Measurements from ENCODE around the gene TRIAP1.
"Not testable (repeated sequence)": the region's sequence is repeated elsewhere in the genome, so short reads cannot be mapped to it uniquely, and the experiment has no call there.

TRIAP1 gene

GRCh38 chr12:120445911-120446843 lies at the start of gene TRIAP1, which contains the start of gene GATC:
TRIAP1 (minus strand) TSS chr12:120446384; CDS start chr12:120446372, 12 bp downstream.
GATC (plus strand) TSS chr12:120446444; CDS start chr12:120446481, 37 bp downstream.
- DNase-seq: peak; percentile 86

- DNase-seq: no peak
These were observed 49.1 kb upstream of the TRIAP1 start for GRCh38 chr12:120495186-120495730.

DNA sequence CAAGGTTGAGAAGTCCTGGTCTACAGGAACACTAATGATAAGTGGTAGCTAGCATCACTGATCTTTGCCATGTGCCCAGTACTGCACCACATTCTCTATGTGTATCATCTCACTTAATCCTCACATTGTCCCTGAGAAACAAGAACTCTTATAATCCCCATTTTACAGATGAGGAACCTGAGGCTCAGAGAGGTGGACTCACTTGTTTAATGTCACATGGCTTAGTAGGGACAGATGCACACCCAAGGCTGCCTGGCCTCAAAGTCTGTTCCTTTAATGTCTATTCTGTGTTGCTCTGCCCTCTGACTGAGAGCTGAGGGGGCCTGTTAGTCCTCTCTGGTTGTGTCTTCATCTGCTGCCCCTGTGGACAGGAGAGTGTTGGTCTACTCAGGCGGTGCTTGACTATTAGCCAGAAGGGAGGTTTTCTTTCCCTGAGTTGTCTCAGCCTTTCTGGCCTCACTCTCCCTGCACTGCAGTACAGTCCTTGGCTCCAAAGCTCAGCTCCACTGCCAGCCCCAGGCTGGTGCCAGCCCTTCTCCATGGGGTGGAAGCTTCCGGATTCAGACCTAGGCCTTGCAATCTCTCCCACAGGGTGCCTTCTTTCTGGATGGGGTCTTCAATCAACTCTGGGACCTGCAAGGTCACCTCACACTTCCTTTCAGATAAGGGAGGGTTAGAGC lies 44.8 kb upstream of the TRIAP1 start:
- DNase-seq: no peak

GRCh38 chr12:120490325-120490724 lies 44.1 kb upstream of the TRIAP1 start:
- DNase-seq: no peak

GRCh38 chr12:120489018-120489417 lies 42.8 kb upstream of the TRIAP1 start:
- DNase-seq: no peak

DNA sequence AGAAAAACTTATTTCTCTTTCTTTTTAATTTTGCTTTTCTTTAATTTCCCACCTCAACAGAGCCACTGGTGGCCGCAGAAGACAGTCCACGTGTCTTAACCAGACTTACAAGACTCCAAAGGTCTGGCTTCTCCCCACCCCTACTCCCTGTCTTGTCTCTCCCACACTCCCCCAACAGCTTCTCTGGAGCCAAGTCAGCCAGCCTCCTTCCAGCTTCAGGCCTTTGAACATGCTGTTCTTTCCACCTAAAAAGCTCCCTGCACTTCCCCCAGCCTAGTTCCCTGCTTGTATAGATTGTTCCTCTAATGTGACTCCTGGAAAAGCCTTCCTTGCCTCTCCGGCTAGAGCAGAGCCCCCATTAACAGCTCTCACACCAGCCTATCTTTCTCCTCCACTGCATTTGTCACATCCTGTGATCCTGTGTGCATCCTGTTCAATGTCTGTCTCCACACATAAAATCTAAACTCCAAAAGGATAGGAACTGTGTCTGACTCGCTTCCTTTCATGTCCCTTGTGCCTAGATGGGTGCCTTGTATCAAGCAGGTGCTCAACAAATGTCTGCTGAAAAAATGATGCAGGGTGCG lies 42.0 kb upstream of the TRIAP1 start:
- no peak for DNase-seq

- DNase-seq: not testable (repeated sequence)
These were observed 41.4 kb upstream of the TRIAP1 start for GRCh38 chr12:120487552-120487951.

GRCh38 chr12:120485961-120486881 lies 40.0 kb upstream of the TRIAP1 start:
- DNase-seq: no peak

DNA sequence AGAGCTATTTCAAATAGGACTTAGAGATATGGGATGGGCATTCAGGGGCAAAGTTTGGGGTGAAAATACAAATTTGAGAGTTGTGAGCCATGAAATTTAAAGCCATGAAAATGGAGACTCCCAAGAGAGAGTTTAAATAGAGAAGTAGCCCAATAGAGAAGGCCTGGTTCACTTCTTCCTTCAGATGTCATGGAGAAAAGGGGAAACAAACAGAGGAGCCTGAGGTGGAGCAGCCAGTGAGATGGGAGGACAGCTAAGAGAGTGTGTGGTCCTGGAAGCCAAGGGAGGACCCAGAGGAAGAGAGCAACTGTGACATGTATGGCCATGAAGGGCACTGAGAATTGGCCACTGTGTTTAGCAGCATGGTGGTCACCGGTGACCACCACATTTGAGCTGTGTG lies 37.4 kb upstream of the TRIAP1 start:
- no peak for DNase-seq

DNA sequence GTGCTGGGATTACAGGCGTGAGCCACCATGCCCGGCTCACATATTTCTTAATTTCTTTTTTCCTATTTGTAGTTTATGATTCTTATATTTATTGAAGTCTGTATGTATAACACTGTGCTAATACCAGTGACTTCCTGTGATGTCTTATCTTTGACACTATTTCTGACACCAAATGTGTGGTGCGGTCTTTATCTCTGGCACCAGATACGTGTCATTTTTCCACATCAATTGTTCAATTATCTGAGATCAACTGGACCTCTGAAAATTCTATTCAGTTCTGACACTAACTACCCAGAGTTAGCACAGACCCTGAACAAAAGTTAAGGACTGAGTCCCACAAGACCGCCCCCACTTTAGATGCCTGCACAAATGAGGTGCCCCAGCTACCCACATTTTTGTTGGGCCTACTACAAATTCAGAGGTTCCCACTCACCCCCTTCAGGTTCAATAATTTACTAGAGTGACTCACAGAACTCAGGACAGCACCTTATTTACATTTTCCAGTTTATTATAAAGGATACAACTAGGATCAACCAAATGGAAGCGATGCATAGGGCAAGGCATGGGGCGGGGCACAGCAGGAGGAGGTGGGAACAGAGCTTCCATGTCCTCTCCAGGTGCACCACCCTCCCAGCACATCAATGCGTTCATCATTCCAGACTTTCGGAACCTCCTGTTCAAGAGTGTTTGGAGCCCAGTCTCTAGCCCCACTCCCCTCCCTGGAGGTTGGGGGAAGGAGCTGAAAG lies 35.0 kb upstream of the TRIAP1 start:
- no peak for DNase-seq

GRCh38 chr12:120480211-120480610 lies 34.0 kb upstream of the TRIAP1 start:
- DNase-seq: no peak

- no peak for DNase-seq
These were observed 33.3 kb upstream of the TRIAP1 start for GRCh38 chr12:120479458-120479857.

GRCh38 chr12:120475643-120476042 lies 29.5 kb upstream of the TRIAP1 start:
- no peak for DNase-seq

DNA sequence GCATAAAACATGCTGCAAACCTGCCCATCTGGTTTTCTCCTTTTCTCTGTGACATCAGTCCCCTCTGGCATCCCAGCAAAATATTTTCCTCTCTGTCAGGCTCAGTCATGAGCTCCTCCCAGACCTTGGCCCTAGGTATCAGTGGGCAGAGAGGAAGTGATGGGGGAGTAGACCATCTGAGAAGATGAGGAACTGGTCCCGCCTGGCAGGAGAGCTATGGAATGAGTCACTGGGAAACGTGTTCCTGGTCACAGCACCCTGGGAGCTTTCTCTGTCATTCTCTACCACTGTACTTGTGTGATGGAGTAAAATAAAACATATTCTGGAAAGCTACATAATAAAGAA lies 28.4 kb upstream of the TRIAP1 start:
- no peak for DNase-seq

DNA sequence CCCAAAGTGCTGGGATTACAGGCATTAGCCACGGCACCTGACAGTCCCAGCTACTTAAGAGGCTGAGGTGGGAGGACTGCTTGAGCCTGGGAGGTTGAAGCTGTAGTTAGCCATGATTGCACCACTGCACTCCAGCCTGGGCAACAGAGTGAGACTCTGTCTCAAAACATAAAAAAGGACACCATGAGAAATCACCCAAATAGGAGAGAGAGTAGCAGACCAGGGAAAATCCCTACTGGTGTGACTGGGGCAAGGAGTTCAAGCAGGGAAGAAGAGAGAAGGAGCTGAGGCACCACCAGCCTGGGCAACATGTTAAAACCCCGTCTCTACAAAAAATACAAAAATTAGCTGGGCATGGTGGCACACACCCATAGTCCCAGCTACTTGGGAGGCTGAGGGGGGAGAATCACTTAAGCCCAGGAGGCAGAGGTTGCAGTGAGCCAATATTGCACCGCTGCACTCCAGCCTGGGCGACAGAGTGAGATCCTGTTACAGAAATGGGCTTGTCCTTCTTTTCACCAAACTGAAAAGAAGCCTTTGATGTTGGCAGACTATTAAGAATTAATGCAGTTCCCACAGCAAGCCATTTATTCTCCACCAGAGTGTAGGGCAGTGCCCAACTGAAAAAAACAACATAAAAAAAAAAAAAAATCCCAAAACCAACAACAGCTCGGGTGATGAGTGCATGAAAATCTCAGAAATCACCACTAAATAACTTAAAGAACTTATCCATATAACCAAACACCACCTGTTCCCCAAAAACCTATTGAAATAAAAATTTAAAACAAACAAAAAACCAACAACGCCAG lies 27.8 kb upstream of the TRIAP1 start:
- no peak for DNase-seq

- no peak for DNase-seq
These were observed 26.3 kb upstream of the TRIAP1 start for GRCh38 chr12:120472521-120472920.

DNA sequence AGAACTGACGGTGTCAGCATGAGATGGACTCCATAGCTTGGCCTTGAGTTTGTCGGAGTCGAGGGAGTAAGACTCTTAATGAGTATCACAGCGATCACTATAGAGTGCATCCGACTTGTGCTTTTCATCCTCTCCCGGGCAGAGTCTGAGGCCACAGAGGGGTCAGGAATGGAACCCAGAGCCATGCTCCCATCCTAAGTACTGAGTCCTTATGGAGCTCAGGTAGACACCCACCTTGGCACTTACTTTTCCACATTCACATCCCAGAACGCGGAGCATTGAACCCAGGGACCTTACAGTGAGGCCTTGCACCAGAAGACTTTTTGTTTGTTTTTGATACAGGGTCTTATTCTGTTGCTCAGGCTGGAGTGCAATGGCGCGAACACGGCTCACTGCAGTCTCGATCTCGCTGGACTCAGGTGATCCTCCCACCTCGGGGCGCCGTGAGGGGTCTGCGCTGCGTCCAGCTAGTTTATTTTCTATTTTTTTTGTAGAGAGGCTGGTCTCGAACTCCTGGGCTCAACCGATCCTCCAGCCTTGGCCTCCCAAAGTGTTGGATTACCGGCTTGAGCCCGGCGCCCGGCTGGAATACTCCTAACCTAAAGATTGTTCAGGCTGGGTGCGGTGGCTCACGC lies 24.1 kb upstream of the TRIAP1 start:
- no peak for DNase-seq

- DNase-seq: peak; percentile 98
These were observed 23.4 kb upstream of the TRIAP1 start, which contains the start of gene SRSF9 for GRCh38 chr12:120469450-120470149. SRSF9 (minus strand) TSS chr12:120469748; CDS start chr12:120469609, 139 bp downstream.

DNA sequence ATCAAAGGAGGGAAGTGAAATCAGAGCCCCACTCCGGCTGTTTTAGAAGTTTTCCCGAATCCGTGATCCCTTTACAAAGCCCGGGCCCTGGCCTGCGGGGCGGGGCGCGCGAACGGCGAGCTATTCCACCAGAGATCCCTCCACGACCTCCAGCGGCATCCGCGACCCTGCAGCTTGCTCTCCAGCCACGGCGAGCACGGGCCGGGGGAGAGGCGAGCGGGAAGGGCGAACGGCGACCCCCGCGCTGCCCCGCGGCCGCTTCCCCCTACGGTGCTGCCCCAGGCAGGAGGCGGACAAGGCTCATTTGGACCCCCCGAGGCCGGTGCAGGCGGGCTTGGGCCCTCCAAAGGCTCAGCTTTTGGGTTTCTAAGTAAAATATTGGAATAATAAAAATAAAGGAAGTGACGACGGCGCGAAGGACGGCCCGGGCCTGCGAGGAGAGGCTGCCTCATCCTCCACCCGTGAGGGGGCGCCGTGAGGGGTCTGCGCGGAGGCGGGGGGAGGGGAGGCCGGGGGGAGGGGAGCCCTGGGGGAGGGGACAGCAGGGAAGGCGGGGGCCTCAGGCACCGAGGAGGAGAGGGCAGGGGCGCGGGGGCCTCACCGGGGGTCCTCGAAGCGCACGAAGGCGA lies 22.8 kb upstream of the TRIAP1 start:
- DNase-seq: peak; percentile 68
